ENCODE results near the gene KCNJ14. TPM values are rescaled to one million over a fixed set of nuclear protein-coding genes. Genes with fewer than 3 reads are reported as not detected.

The KCNJ14 gene
- 0.26 and 0.88 TPM in 2 replicates for total RNA-seq

DNA sequence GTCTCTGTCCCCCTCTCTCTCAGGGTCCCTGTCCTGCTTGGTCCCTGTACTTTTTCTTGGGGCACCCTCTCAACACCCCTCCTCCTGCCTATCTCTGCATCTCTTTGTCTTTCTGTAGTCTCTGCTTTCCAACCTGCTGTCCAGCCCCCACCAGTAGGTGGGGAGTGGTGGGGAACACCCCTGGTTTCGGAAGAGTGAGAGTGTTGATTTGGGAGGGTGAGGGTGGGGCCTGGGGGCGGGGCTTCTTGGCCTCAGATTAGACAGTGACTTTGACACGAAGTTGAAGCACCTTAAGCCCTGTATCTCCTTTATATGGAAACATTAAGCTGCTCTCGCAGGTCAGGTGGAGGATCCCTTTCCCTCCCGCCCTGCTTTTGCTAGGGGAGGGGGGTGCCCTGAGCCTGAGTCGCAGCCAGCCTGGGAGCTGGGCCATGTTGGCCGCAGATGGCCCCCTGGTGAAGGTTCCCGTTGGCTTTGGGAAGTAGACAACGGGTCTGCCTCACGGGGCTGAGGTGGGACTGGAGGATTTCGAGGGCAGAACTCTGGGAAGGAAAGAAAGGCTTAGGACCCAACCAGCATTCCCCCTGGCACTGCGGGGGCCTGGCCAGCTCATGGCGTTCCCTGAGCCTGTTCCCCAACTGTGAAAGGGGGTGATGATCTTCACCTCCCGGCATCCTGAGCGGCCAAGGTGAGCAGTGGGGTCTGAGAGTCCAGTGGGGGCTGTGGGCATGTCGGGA is at the start of gene KCNJ14:
KCNJ14 (plus strand) TSS at position 404 of the 737 bp plus-strand sequence. CDS start 6,151 bp downstream, outside the sequence.

DNA sequence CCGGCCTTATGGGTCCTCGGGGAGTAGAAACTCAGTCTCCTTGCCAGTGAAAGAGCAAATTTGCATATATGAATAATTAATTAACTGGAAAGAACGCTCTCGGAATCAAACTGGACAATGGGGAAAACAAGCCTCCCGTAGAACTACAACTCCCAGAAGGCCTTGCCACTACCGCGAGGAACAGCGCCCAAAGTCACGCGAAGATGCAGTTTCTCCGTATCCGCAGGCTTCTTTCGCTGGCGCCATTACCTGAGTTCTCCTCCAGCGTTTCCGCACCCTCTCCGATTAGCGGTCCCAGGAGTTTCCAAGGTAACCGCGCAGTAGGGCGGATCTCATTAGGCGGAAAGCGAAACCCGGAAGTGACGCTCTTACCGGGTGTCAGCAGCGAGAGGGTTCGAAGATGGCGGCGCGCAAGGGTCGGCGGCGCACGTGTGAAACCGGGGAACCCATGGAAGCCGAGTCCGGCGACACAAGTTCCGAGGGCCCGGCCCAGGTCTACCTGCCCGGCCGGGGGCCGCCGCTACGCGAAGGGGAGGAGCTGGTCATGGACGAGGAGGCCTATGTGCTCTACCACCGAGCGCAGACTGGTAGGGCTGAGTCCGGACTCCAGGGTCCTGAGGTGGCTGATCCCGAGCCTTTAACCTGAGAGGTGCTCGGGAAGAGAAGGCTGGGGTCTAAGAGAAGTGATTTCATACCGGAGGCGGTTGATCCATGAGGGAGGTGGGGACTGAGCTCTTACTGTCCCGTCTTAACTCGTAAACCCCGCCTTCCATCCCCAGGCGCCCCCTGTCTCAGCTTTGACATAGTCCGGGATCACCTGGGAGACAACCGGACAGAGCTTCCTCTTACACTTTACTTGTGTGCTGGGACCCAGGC is 9.5 kb upstream of the KCNJ14 start, which contains the start of gene GRWD1:
GRWD1 (plus strand) TSS at position 378 of the 876 bp plus-strand sequence; CDS start at position 401, 23 bp downstream.

DNA sequence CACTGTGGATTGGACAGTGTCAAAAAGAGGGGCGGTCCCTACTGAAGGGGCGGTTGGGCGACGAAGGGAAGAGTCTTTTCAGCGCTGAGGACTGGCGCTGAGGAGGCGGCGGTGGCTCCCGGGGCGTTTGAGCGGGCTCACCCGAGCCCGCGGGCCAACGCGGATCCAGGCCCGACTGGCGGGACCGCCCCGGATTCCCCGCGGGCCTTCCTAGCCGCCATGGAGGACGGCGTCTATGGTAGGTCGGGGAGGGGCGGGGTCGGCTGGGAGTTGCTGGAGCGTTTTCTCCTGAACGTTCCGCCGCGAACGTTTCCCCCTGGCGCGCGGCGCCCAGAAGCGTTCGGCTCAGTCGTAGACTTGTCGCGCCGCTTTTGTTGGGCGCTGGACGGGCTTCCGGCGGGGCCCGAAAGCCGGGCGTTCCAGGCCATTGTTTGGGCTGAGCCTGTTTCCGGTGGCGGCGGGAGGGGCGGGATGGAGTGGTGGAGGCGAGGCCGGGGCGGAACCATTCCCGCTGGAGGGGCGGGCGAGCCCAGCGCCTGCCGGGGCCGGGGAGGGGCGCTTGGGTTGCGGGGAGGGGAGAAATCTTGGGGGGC is 14.0 kb downstream of the KCNJ14 start, which contains the start of gene CYTH2:
CYTH2 (plus strand) TSS at position 81 of the 593 bp plus-strand sequence; CDS start at position 220, 139 bp downstream.

DNA sequence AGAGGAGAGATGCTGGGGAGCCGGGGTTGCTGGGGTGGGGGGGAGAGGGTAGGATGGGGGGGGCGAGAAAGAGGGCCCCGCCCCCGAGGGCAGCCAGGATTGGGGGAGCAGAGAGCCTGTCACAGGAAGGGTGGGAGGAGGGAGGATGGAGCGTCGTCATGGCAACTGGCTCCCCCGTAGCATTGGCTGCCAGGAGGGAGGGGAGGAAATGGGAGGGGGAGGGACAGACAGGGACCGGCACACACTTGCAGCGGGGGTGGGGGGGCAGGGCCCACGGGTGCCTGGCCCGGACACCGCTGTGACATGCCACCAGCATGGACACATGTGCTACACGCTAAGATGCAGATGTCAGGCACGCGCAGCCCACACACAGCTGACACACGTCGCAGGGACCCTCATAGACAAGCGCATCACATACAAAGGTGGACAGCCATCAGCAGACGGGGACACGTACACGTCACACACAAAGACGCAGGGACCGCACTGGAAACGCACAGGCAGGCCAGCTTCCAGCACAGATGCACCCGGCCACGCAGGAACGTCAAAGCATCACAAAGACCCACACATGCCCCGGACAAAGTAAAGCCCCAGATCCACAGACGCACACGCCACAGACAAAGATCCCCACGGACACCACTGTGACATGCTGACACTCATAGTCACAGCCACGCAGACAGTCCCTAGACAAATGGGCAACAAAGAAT is 56.6 kb downstream of the KCNJ14 start, which contains the start of gene LMTK3:
LMTK3 (minus strand) TSS at position 36 of the 704 bp plus-strand sequence. CDS start 259 bp downstream, outside the sequence.

Other genes starting within 250 kb of the KCNJ14 start
- 6.3 and 28.0 TPM in 2 replicates for gene CARD8, start 199.7 kb upstream of the KCNJ14 start, total RNA-seq
- 0.16 and 0.26 TPM in 2 replicates for gene ZNF114, start 185.5 kb upstream of the KCNJ14 start, total RNA-seq
- 94.1 and 196 TPM in 2 replicates for gene EMP3, start 130.0 kb upstream of the KCNJ14 start, total RNA-seq
- gene TMEM143, start 91.6 kb upstream of the KCNJ14 start, total RNA-seq: 2.6 and 12.5 TPM in 2 replicates
- gene SYNGR4, start 91.2 kb upstream of the KCNJ14 start, total RNA-seq: not detected in 2 replicates
- gene KDELR1, start 64.0 kb upstream of the KCNJ14 start, total RNA-seq: 205 and 376 TPM in 2 replicates
- 1.0 and 1.3 TPM in 2 replicates for gene GRIN2D, start 61.9 kb upstream of the KCNJ14 start, total RNA-seq
- 35.1 and 45.9 TPM in 2 replicates for gene GRWD1, start 9.6 kb upstream of the KCNJ14 start, total RNA-seq
- 24.7 and 34.3 TPM in 2 replicates for gene CYTH2, start 13.8 kb downstream of the KCNJ14 start, total RNA-seq
- gene LMTK3, start 56.3 kb downstream of the KCNJ14 start, total RNA-seq: 0.26 and 4.5 TPM in 2 replicates
- gene SULT2B1, start 96.6 kb downstream of the KCNJ14 start, total RNA-seq: 0.08 TPM in 1 of 2 replicates, not detected in the other
- not detected in 2 replicates for gene SPACA4, start 151.2 kb downstream of the KCNJ14 start, total RNA-seq
- gene FAM83E, start 159.5 kb downstream of the KCNJ14 start, total RNA-seq: 0.26 TPM in 1 of 2 replicates, not detected in the other
- 3,283 and 3,843 TPM in 2 replicates for gene RPL18, start 163.6 kb downstream of the KCNJ14 start, total RNA-seq
- 9.2 and 12.9 TPM in 2 replicates for gene SPHK2, start 163.9 kb downstream of the KCNJ14 start, total RNA-seq
- 1.2 and 33.1 TPM in 2 replicates for gene DBP, start 181.8 kb downstream of the KCNJ14 start, total RNA-seq
- gene CA11, start 190.6 kb downstream of the KCNJ14 start, total RNA-seq: 1.3 and 4.6 TPM in 2 replicates
- gene NTN5, start 217.4 kb downstream of the KCNJ14 start, total RNA-seq: 0.72 TPM in 1 of 2 replicates, not detected in the other
- gene FUT2, start 240.4 kb downstream of the KCNJ14 start, total RNA-seq: 0.13 TPM in 1 of 2 replicates, not detected in the other